GM18858 (cell line): Measurements from ENCODE around the gene NPBWR2.

Experiments
- ATAC-seq: cut with Tn5 transposase; IDR thresholded peaks from one replicate; pipeline ENCODE4 v1.9.1; 2021; ENCODE audit not compliant: unreplicated experiment

The NPBWR2 gene

GRCh38 chr20:64106981-64107735, at the start of gene NPBWR2:
Gene NPBWR2, minus strand, starts transcription at chr20:64107565. Its CDS starts 734 bp downstream, at chr20:64106831.
- ATAC-seq, result no peak

GRCh38 chr20:64156136-64156885, 48.9 kb upstream of the NPBWR2 start:
- no peak for ATAC-seq

- no peak for ATAC-seq
Measured at GRCh38 chr20:64155258-64156135, 48.1 kb upstream of the NPBWR2 start.

GRCh38 chr20:64154590-64155257, 47.4 kb upstream of the NPBWR2 start:
- ATAC-seq, result no peak

GRCh38 chr20:64153861-64154589, 46.7 kb upstream of the NPBWR2 start:
- ATAC-seq, result no peak

GRCh38 chr20:64153410-64153809, 46.0 kb upstream of the NPBWR2 start:
- no peak for ATAC-seq

GRCh38 chr20:64152906-64153305, 45.5 kb upstream of the NPBWR2 start:
- ATAC-seq, result no peak

- ATAC-seq, result no peak
Measured at GRCh38 chr20:64151633-64152530, 44.5 kb upstream of the NPBWR2 start.

- no peak for ATAC-seq
Measured at GRCh38 chr20:64150756-64151632, 43.6 kb upstream of the NPBWR2 start.

- ATAC-seq, result no peak
Measured at GRCh38 chr20:64149809-64150560, 42.6 kb upstream of the NPBWR2 start.

GRCh38 chr20:64149141-64149540, 41.8 kb upstream of the NPBWR2 start:
- no peak for ATAC-seq

- no peak for ATAC-seq
Measured at GRCh38 chr20:64148581-64148980, 41.2 kb upstream of the NPBWR2 start.

- no peak for ATAC-seq
Measured at GRCh38 chr20:64146936-64147477, 39.6 kb upstream of the NPBWR2 start.

GRCh38 chr20:64146301-64146935, 39.1 kb upstream of the NPBWR2 start:
- no peak for ATAC-seq

- ATAC-seq, result no peak
Measured at GRCh38 chr20:64145458-64146300, 38.3 kb upstream of the NPBWR2 start.
